ENCODE results near the gene PTCH2. TPM values are rescaled to one million over a fixed set of nuclear protein-coding genes. Genes with fewer than 3 reads are reported as not detected.

PTCH2 gene
- total and polyA plus RNA-seq, 2 of the 13 experiments (the other 11 are each of a cell fraction or from before 2014, with no cell fraction given): 0.60 to 1.5 TPM

- no peak for TF ChIP-seq U2AF2 (IDR thresholded peaks at IDR 0.05; ENCODE audit: low read depth, low read length)
- no peak for TF ChIP-seq KDM1A (CRISPR knock-in tag; IDR thresholded peaks at IDR 0.05)
- TF ChIP-seq YY1 (IDR thresholded peaks at IDR 0.05; ENCODE audit: insufficient read depth, insufficient replicate concordance, low read depth, low read length): peak; percentile 65
- TF ChIP-seq ZNF670 (CRISPR knock-in tag; IDR thresholded peaks at IDR 0.05; ENCODE audit: borderline replicate concordance): no peak
- TF ChIP-seq PAXIP1 (CRISPR knock-in tag; conservative IDR thresholded peaks at IDR 0.05): no peak
- TF ChIP-seq ARID2 (CRISPR knock-in tag; IDR thresholded peaks at IDR 0.05; ENCODE audit: borderline replicate concordance): no peak
- TF ChIP-seq ZNF709 (CRISPR knock-in tag; IDR thresholded peaks at IDR 0.05): peak; percentile 2; the same call in 1 of the 2 replicates
- peak in 1 of 2 experiments; percentile 28; a peak in 1 of 4 replicates for TF ChIP-seq REST (IDR thresholded peaks at IDR 0.05; ENCODE audit: borderline replicate concordance in 1 of 2, low read depth in 1 of 2, low read length in 2 of 2)
- TF ChIP-seq EEA1 (CRISPR knock-in tag; IDR thresholded peaks at IDR 0.05; ENCODE audit: borderline replicate concordance): peak; percentile 23; the same call in 1 of the 2 replicates
- no peak for TF ChIP-seq ZNF484 (CRISPR knock-in tag; IDR thresholded peaks at IDR 0.05; ENCODE audit: borderline replicate concordance, low read depth)
- no peak for TF ChIP-seq MAX (IDR thresholded peaks at IDR 0.05)
- no peak for TF ChIP-seq RFXAP (CRISPR knock-in tag; IDR thresholded peaks at IDR 0.05; ENCODE audit: borderline replicate concordance)
- TF ChIP-seq ZKSCAN5 (CRISPR knock-in tag; IDR thresholded peaks at IDR 0.05): 0 out of 2 replicates have a peak, but pooled peaks have one; percentile 18
- no peak for TF ChIP-seq RERE (CRISPR knock-in tag; IDR thresholded peaks at IDR 0.05; ENCODE audit: low read depth)
- no peak for TF ChIP-seq TGIF2 (CRISPR knock-in tag; IDR thresholded peaks at IDR 0.05)
Observed at GRCh38 chr1:44806704-44807363, 36.2 kb downstream of the PTCH2 start, which contains the start of gene DYNLT4 (continued).

All from HepG2 (cell line).